NCI-H748 treated with DMSO at 0.1 percent for 48 hours (cell line): ENCODE results near the gene CA10.

Experiments
- DNase-seq: peaks from one replicate; lab custom pipeline; 2025; lab: John Stamatoyannopoulos, UW

The CA10 gene

GRCh38 chr17:52158450-52159042, at the start of gene CA10:
Gene CA10 (minus strand): TSS chr17:52158714.
- peak; percentile 29 for DNase-seq

- no peak for DNase-seq
These were observed 49.3 kb upstream of the CA10 start for GRCh38 chr17:52207796-52208195.

- no peak for DNase-seq
These were observed 44.1 kb upstream of the CA10 start for GRCh38 chr17:52202520-52203080.

GRCh38 chr17:52201767-52202519, 43.4 kb upstream of the CA10 start:
- DNase-seq: no peak

GRCh38 chr17:52191491-52191890, 33.0 kb upstream of the CA10 start:
- DNase-seq: no peak

- peak; percentile 93 for DNase-seq
These were observed 23.3 kb upstream of the CA10 start for GRCh38 chr17:52181782-52182181.

GRCh38 chr17:52178012-52178411, 19.5 kb upstream of the CA10 start:
- DNase-seq: no peak

- peak; percentile 43 for DNase-seq
These were observed 12.6 kb upstream of the CA10 start for GRCh38 chr17:52170963-52171572.

GRCh38 chr17:52160136-52160567, 1.6 kb upstream of the CA10 start:
- no peak for DNase-seq

GRCh38 chr17:52159246-52160135, 977 bp upstream of the CA10 start:
- DNase-seq: no peak

- no peak for DNase-seq
These were observed 688 bp downstream of the CA10 start for GRCh38 chr17:52157603-52158449.

- no peak for DNase-seq
These were observed 1.6 kb downstream of the CA10 start for GRCh38 chr17:52156576-52157570.

- DNase-seq: no peak
These were observed 3.2 kb downstream of the CA10 start for GRCh38 chr17:52155301-52155700.

GRCh38 chr17:52154466-52154865, 4.0 kb downstream of the CA10 start:
- no peak for DNase-seq

- no peak for DNase-seq
These were observed 7.6 kb downstream of the CA10 start for GRCh38 chr17:52150935-52151334.

- no peak for DNase-seq
These were observed 8.9 kb downstream of the CA10 start for GRCh38 chr17:52149626-52150025.

GRCh38 chr17:52148969-52149351, 9.6 kb downstream of the CA10 start:
- no peak for DNase-seq

GRCh38 chr17:52148288-52148968, 10.1 kb downstream of the CA10 start:
- no peak for DNase-seq

GRCh38 chr17:52147872-52148271, 10.6 kb downstream of the CA10 start:
- no peak for DNase-seq
